Skeletal muscle tissue (tissue), 4 donors: ENCODE data around the gene GALNT12. TPM values are rescaled to one million over a fixed set of nuclear protein-coding genes. Genes with fewer than 3 reads are reported as not detected.

Experiments
- H3K27ac ChIP-seq: one replicate; pipeline ENCODE4 v1.7.0; 2013; ENCODE audit warnings: mild to moderate bottlenecking, low read depth, low read length, inconsistent platforms
- H3K27me3 ChIP-seq, 3 donors: one replicate each; pipeline ENCODE4 v1.7.0; 2013; ENCODE audit warnings: low read length in 3 of 3; ENCODE audit not compliant: control insufficient read depth in 3 of 3, insufficient read depth in 3 of 3
- H3K36me3 ChIP-seq, 3 donors: one replicate each; pipeline ENCODE4 v1.7.0; 2013; ENCODE audit warnings: low read length in 3 of 3; ENCODE audit not compliant: control insufficient read depth in 3 of 3, insufficient read depth in 3 of 3
- H3K4me1 ChIP-seq, 3 donors: one replicate each; pipeline ENCODE4 v1.7.0; 2013; ENCODE audit warnings: low read length in 3 of 3, mild to moderate bottlenecking in 3 of 3; ENCODE audit not compliant: control insufficient read depth in 3 of 3, insufficient read depth in 3 of 3
- H3K4me3 ChIP-seq, 3 donors: one replicate each; pipeline ENCODE4 v1.7.0; 2013; ENCODE audit warnings: low read length in 3 of 3
- H3K9ac ChIP-seq, 3 donors: one replicate each; pipeline ENCODE4 v1.7.0; 2013; ENCODE audit warnings: low read length in 3 of 3, mild to moderate bottlenecking in 3 of 3, moderate library complexity in 2 of 3, low read depth in 1 of 3
- H3K9me3 ChIP-seq, 3 donors: one replicate each; pipeline ENCODE4 v1.7.0; 2013; ENCODE audit warnings: low read length in 3 of 3; ENCODE audit not compliant: control insufficient read depth in 3 of 3
- total RNA-seq: library from RNA; depleted of rRNA; stranded (reverse); fragments of >200 nt; gene quantifications from one replicate; pipeline ENCODE4 v1.2.3, GENCODE V29; 2014
- donor health status: Osteomylitis.

The GALNT12 gene
- total RNA-seq, 1 donor from 2014 or later: 1.6 TPM

GRCh38 chr9:98865284-98865875 lies 57.9 kb downstream of the GALNT12 start:
- Histone ChIP-seq H3K9ac (no peak overlapping the region), H3K9me3 (peaks cover 0 to 3% (median 0%) of the 10 kb centered on the region in 3 donors), H3K4me1 (peaks cover 38 to 48% (median 39%) of the 10 kb centered on the region in 3 donors), H3K27ac (peak overlapping the region; percentile 80), H3K27me3 (no peaks in the 10 kb centered on the region), H3K36me3 (no peaks in the 10 kb centered on the region), H3K4me3 (no peak overlapping the region)

- Histone ChIP-seq H3K36me3 (no peaks in the 10 kb centered on the region), H3K4me1 (peaks cover 31 to 52% (median 36%) of the 10 kb centered on the region in 3 donors), H3K27me3 (no peaks in the 10 kb centered on the region), H3K9ac (peak overlapping the region in 1 of 3 donors; percentile 34), H3K27ac (peak overlapping the region; percentile 80), H3K4me3 (no peak overlapping the region), H3K9me3 (peaks cover 0 to 3% (median 0%) of the 10 kb centered on the region in 3 donors)
Measured at GRCh38 chr9:98866435-98867102, 59.1 kb downstream of the GALNT12 start.

- peaks cover 26 to 47% (median 32%) of the 10 kb centered on the region in 3 donors for H3K4me1 ChIP-seq
Measured at GRCh38 chr9:98867103-98867428, 59.6 kb downstream of the GALNT12 start.

GRCh38 chr9:98867429-98868168 lies 60.1 kb downstream of the GALNT12 start:
- Histone ChIP-seq H3K36me3 (no peaks in the 10 kb centered on the region), H3K9me3 (peaks cover 0 to 3% (median 0%) of the 10 kb centered on the region in 3 donors), H3K9ac (no peak overlapping the region), H3K27ac (peak overlapping the region; percentile 80), H3K4me1 (peaks cover 22 to 44% (median 31%) of the 10 kb centered on the region in 3 donors), H3K27me3 (no peaks in the 10 kb centered on the region), H3K4me3 (peak overlapping the region in 1 of 3 donors; percentile 13)

More at GRCh38 chr9:98867103-98867428, 59.6 kb downstream of the GALNT12 start:
- Histone ChIP-seq H3K36me3 (no peaks in the 10 kb centered on the region), H3K9me3 (peaks cover 0 to 3% (median 0%) of the 10 kb centered on the region in 3 donors), H3K27ac (peak overlapping the region; percentile 80), H3K4me3 (peak overlapping the region in 1 of 3 donors; percentile 13), H3K27me3 (no peaks in the 10 kb centered on the region), H3K9ac (peak overlapping the region in 1 of 3 donors; percentile 34)

GRCh38 chr9:98869078-98869745 lies 61.7 kb downstream of the GALNT12 start:
- Histone ChIP-seq H3K36me3 (no peaks in the 10 kb centered on the region), H3K27me3 (no peaks in the 10 kb centered on the region), H3K9ac (no peak overlapping the region), H3K4me1 (peaks cover 21 to 48% (median 30%) of the 10 kb centered on the region in 3 donors), H3K4me3 (no peak overlapping the region), H3K27ac (no peak overlapping the region), H3K9me3 (peaks cover 0 to 3% (median 0%) of the 10 kb centered on the region in 3 donors)

GRCh38 chr9:98869866-98870265 lies 62.4 kb downstream of the GALNT12 start:
- H3K27ac ChIP-seq: no peak overlapping the region
- H3K9me3 ChIP-seq: peaks cover 0 to 3% (median 0%) of the 10 kb centered on the region in 3 donors
- no peaks in the 10 kb centered on the region for H3K27me3 ChIP-seq
- H3K9ac ChIP-seq: no peak overlapping the region
- H3K4me3 ChIP-seq: no peak overlapping the region
- H3K36me3 ChIP-seq: no peaks in the 10 kb centered on the region
- H3K4me1 ChIP-seq: peaks cover 22 to 45% (median 33%) of the 10 kb centered on the region in 3 donors

GRCh38 chr9:98870782-98871557 lies 63.5 kb downstream of the GALNT12 start:
- H3K27ac ChIP-seq: no peak overlapping the region
- peaks cover 22 to 40% (median 26%) of the 10 kb centered on the region in 3 donors for H3K4me1 ChIP-seq
- peaks cover 0 to 3% (median 0%) of the 10 kb centered on the region in 3 donors for H3K9me3 ChIP-seq
- no peaks in the 10 kb centered on the region for H3K27me3 ChIP-seq
- no peak overlapping the region for H3K9ac ChIP-seq
- no peak overlapping the region for H3K4me3 ChIP-seq
- no peaks in the 10 kb centered on the region for H3K36me3 ChIP-seq

GRCh38 chr9:98871558-98872065 lies 64.1 kb downstream of the GALNT12 start:
- Histone ChIP-seq H3K4me3 (no peak overlapping the region), H3K36me3 (no peaks in the 10 kb centered on the region), H3K27ac (no peak overlapping the region), H3K9me3 (peaks cover 0 to 3% (median 0%) of the 10 kb centered on the region in 3 donors), H3K27me3 (no peaks in the 10 kb centered on the region), H3K9ac (no peak overlapping the region), H3K4me1 (peaks cover 20 to 35% (median 20%) of the 10 kb centered on the region in 3 donors)

- Histone ChIP-seq H3K27ac (no peak overlapping the region), H3K9me3 (peaks cover 0 to 3% (median 0%) of the 10 kb centered on the region in 3 donors), H3K4me3 (no peak overlapping the region), H3K9ac (no peak overlapping the region), H3K4me1 (peaks cover 7 to 22% (median 9%) of the 10 kb centered on the region in 3 donors), H3K36me3 (no peaks in the 10 kb centered on the region), H3K27me3 (peaks cover 0 to 5% (median 0%) of the 10 kb centered on the region in 3 donors)
Measured at GRCh38 chr9:98873526-98873925, 66.1 kb downstream of the GALNT12 start.
